ENCODE data around the gene B3GNT7. TPM values are rescaled to one million over a fixed set of nuclear protein-coding genes. Genes with fewer than 3 reads are reported as not detected.
A peak's percentile ranks its signal among the peaks of the same experiment; 100 is the strongest.

Gene B3GNT7
- total RNA-seq, 1 donor from 2014 or later, result 1.8 TPM

DNA sequence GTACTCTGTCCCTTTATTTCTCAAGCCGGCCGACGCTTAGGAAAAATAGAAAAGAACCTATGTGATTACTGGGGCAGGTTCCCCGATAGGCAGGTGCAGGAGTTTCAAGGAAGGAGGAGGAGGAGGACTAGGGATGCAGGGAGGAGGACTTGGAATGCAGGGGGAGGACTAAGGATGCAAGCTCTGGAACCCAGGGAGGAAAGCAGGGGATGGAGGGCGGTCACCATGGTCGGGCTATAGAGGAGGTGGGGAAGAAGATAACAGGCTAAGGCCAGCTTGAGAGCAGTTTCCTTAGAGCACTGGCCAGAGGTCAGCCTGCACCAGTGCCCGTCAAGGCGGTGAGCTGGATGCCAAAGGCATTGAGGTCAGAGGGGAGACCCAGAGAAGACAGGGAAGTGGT lies 18.7 kb upstream of the B3GNT7 start:
- TF ChIP-seq CTCF (IDR thresholded peaks at IDR 0.05), result no peak
- Mint-ChIP-seq H3K4me1 (ENCODE audit: low read depth) (peaks cover 12% of the 10 kb centered on the region), H3K4me3 (ENCODE audit: unreplicated experiment) (no peak overlapping the region), H3K27me3 (ENCODE audit: low read depth) (no peaks in the 10 kb centered on the region), H3K27ac (ENCODE audit: unreplicated experiment) (no peak overlapping the region), H3K9me3 (ENCODE audit: low read depth) (no peaks in the 10 kb centered on the region), H3K36me3 (ENCODE audit: low read depth) (peaks cover 8% of the 10 kb centered on the region)
- DNase-seq (ENCODE audit: low spot score), result no peak

- no peaks in the 10 kb centered on the region for H3K9me3 Mint-ChIP-seq (ENCODE audit: low read depth)
- no peak overlapping the region for H3K4me3 Mint-ChIP-seq (ENCODE audit: unreplicated experiment)
- H3K27me3 Mint-ChIP-seq (ENCODE audit: low read depth), result no peaks in the 10 kb centered on the region
- H3K4me1 Mint-ChIP-seq (ENCODE audit: low read depth), result peaks cover 9% of the 10 kb centered on the region
- no peak for TF ChIP-seq CTCF (IDR thresholded peaks at IDR 0.05)
- H3K27ac Mint-ChIP-seq (ENCODE audit: unreplicated experiment), result no peak overlapping the region
- DNase-seq (ENCODE audit: low spot score), result no peak
- peaks cover 6% of the 10 kb centered on the region for H3K36me3 Mint-ChIP-seq (ENCODE audit: low read depth)
Measured at GRCh38 chr2:231378026-231378722, 17.3 kb upstream of the B3GNT7 start.

DNA sequence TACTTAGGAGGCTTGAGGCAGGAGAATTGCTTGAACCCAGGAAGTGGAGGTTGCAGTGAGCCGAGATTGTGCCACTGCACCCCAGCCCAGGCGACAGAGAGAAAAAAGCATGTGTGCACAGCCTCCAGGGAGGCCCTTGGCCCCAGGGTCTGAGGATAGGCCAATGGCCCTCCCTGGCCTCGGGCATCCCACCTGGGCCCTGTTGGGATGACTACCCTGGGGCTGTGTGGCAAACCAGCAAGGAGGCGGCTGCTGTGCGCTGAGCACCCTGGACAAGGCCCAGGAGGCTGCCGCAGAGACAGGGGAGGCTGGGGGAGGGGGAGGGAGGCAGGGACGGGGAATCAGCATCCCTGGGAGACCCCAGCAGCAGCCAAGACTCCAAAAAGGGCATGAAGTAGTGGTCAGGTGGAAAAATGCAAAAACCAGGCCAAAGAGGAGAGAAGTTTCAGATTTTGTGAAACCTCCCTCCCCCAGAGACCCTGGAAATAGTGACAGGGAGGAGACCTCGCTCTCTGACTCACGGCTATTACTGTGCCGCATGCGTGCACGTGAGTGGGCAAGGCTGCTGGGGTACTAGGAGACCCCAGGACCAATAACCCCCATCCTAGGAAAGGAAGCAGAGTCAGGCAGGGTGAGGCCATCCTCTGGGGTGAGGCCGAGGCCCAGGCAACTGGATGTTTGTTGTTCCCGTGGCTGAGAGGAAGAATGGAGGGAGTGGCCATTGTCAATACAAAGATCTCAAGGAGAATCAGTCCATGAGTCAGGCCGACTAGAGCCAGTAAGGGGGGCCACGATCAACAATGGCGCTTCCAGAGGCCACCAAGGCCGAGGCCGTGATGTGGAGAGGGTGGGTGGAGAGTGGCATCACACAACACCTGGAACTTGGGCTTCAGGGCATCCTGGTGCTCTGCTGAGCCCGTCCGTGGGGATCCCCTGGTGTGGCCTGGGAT lies 16.0 kb upstream of the B3GNT7 start:
- no peak for DNase-seq (ENCODE audit: low spot score)
- peak overlapping the region; percentile 41 for H3K27ac Mint-ChIP-seq (ENCODE audit: unreplicated experiment)
- H3K4me3 Mint-ChIP-seq (ENCODE audit: unreplicated experiment), result no peak overlapping the region
- no peaks in the 10 kb centered on the region for H3K9me3 Mint-ChIP-seq (ENCODE audit: low read depth)
- H3K27me3 Mint-ChIP-seq (ENCODE audit: low read depth), result no peaks in the 10 kb centered on the region
- H3K36me3 Mint-ChIP-seq (ENCODE audit: low read depth), result peaks cover 2% of the 10 kb centered on the region
- no peak for TF ChIP-seq CTCF (IDR thresholded peaks at IDR 0.05)
- peaks cover 2% of the 10 kb centered on the region for H3K4me1 Mint-ChIP-seq (ENCODE audit: low read depth)

- H3K4me3 Mint-ChIP-seq (ENCODE audit: unreplicated experiment), result no peak overlapping the region
- no peak overlapping the region for H3K27ac Mint-ChIP-seq (ENCODE audit: unreplicated experiment)
- H3K4me1 Mint-ChIP-seq (ENCODE audit: low read depth), result peaks cover 2% of the 10 kb centered on the region
- H3K27me3 Mint-ChIP-seq (ENCODE audit: low read depth), result no peaks in the 10 kb centered on the region
- peaks cover 3% of the 10 kb centered on the region for H3K36me3 Mint-ChIP-seq (ENCODE audit: low read depth)
- peaks cover 7% of the 10 kb centered on the region for H3K9me3 Mint-ChIP-seq (ENCODE audit: low read depth)
- no peak for DNase-seq (ENCODE audit: low spot score)
- no peak for TF ChIP-seq CTCF (IDR thresholded peaks at IDR 0.05)
Measured at GRCh38 chr2:231380307-231380706, 15.2 kb upstream of the B3GNT7 start.
